Lower leg skin (tissue), 3 donors: ENCODE data around the gene ZNF578.

Source experiments
- CTCF ChIP-seq, 3 donors: fragments of 450-650 bp; IDR thresholded peaks; one replicate each; pipeline ENCODE4 v1.5.1; 2016; ENCODE audit warnings: antibody characterized with exemption in 3 of 3, mild to moderate bottlenecking in 3 of 3, moderate library complexity in 2 of 3
- POLR2A ChIP-seq, 2 donors: fragments of 450-650 bp; IDR thresholded peaks; one replicate each; pipeline ENCODE4 v1.6.1; 2016 to 2017; ENCODE audit warnings: antibody characterized with exemption in 2 of 2, mild to moderate bottlenecking in 1 of 2, moderate library complexity in 1 of 2

- TF ChIP-seq CTCF (IDR thresholded peaks at IDR 0.05) (no peak), POLR2A (IDR thresholded peaks at IDR 0.05) (no peak)
These were observed 20.4 kb downstream of the ZNF578 start for GRCh38 chr19:52473655-52474350.
